NCI-H82 (cell line): Measurements from ENCODE around the gene GALR3.

Source experiments
- DNase-seq: peaks from one replicate; lab custom pipeline; 2025; lab: John Stamatoyannopoulos, UW

GALR3 gene

DNA sequence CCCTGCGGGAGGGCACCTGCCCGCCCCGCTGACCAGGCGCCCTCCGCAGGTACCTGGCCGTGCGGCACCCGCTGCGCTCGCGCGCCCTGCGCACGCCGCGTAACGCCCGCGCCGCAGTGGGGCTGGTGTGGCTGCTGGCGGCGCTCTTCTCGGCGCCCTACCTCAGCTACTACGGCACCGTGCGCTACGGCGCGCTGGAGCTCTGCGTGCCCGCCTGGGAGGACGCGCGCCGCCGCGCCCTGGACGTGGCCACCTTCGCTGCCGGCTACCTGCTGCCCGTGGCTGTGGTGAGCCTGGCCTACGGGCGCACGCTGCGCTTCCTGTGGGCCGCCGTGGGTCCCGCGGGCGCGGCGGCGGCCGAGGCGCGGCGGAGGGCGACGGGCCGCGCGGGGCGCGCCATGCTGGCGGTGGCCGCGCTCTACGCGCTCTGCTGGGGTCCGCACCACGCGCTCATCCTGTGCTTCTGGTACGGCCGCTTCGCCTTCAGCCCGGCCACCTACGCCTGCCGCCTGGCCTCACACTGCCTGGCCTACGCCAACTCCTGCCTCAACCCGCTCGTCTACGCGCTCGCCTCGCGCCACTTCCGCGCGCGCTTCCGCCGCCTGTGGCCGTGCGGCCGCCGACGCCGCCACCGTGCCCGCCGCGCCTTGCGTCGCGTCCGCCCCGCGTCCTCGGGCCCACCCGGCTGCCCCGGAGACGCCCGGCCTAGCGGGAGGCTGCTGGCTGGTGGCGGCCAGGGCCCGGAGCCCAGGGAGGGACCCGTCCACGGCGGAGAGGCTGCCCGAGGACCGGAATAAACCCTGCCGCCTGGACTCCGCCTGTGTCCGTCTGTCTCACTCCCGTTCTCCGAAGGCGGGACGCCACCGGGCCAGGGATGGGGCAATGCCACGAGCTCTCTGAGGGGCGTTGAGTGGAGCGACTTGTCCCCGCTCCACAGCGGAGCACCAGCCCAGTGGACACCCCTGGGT is 1.8 kb downstream of the GALR3 start:
- no peak for DNase-seq

DNA sequence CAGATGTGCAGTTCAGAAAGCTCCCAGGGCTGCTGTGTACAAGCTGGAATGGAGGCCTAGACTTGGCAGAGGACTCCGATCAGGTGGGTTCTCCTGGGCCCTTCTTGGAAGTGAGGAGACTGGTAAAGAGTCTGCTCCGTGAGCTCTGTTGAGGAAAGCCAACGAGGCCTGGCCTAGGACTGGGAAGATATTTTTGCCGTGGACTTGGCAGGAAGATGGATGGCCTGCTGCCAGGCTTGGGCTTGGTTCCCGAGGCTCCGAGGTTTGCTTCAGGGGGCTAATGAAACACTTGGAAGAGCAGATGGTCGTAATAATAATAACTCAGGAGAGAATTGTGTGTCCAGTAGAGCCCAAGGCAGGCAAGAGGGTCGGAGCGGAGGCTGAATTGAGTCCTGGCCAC is 3.9 kb downstream of the GALR3 start:
- DNase-seq: no peak

GRCh38 chr22:37830093-37830842 is 7.1 kb downstream of the GALR3 start:
- DNase-seq: no peak

DNA sequence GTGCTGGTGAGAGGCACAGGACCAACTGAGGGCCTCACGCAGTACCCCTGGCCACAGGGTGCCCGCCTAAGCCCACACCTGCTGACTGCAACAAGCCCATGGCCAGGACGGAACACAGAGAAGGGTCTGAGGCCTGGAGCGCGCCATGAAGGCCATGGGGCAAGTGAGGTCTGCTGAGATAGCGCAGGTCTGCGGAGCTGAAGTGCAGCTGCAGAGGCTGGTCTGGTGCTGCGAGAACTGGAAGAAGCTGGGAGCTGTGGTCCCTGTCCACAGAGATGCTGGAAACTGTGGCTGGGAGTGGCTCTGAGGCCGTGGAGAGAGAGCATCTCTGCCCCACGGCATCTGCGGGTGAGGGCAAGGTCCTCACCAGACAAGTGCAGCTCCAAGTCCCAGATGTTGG is 8.3 kb downstream of the GALR3 start:
- DNase-seq: no peak

- DNase-seq: no peak
Observed at GRCh38 chr22:37832022-37832857, 9.1 kb downstream of the GALR3 start.

DNA sequence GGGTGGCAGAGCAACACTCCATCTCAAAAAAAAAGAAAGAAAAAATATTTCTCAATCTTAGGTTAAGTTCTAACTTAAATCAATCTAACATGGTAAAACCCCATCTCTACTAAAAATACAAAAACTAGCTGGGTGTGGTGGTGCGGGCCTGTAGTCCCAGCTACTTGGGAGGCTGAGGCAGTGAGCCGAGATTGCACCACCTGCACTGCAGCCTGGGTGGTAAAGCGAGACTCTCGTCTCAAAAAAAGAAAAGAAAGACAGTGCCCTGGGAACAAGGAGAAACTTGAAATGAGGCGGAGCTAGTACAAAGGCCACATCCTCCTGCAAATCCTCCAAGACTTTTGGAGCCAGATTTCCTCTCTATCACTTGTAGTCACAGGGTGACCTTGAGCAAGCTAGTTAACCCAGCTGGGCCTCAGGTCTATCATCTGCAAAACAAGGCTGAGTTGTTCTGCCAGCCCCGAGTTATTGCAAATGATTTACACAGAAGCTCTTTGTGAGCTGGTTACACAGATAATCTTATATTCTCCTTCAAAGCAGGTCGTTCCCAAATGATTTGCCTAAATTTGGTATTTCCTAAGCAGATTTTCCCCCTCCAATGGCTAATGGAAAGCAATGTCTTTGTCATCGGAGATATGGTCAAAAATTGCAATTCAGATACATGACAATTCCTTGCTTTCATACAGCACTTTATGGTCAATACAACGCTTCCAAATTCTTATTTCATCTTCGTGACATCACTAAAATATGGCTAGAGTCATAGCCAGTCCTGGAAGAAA is 19.0 kb downstream of the GALR3 start:
- no peak for DNase-seq

DNA sequence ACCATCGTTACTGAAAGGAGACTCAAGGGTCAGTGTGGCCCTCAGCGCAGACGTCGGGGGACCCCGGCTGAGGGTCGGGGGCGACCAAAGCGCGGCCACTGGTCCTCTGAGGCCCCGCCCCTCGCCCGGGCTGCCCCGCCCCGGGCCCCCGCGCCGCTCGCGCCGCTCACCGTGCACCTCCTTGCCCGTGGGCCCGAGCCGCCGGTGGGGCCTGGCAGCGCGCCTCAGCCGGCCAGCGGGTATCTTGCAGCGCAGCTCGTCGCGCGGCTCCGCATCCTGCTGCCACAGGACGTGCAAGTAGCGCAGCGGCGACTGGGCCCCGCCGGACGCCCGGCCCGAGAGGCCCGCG is 20.5 kb downstream of the GALR3 start:
- peak; percentile 57 for DNase-seq

GRCh38 chr22:37844904-37845329 is 21.7 kb downstream of the GALR3 start:
- DNase-seq: no peak

GRCh38 chr22:37846433-37846832 is 23.3 kb downstream of the GALR3 start:
- no peak for DNase-seq

- peak; percentile 51 for DNase-seq
Observed at GRCh38 chr22:37848587-37849088, 25.5 kb downstream of the GALR3 start.

DNA sequence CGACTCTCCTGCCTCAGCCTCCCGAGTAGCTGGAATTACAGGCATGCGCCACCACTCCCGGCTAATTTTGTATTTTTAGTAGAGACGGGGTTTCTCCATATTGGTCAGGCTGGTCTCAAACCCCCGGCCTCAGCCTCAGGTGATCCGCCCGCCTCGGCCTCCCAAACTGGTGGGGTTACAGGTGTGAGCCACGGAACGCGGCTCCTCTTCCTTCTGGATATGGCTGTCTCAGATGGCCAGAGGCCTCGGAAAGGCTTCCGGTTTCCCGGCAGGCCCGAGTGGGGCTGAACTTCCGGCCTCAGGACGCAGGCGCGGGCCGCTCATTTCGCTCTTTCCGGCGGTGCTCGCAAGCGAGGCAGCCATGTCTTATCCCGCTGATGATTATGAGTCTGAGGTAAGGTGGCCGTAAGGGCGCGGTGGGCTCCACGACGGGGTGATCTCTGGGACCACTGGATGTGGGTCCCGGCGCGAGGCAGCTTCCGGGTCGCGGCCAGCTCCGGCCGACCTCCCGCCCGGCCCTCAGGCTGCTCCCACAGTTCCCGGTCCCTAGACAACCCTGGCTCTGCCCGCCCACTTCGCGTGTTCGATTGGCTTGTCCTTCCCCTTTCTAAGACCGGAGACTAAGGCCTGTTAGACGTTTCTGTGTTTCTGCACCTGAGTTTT is 26.0 kb downstream of the GALR3 start, which contains the start of gene EIF3L:
Gene EIF3L, plus strand, starts transcription at position 331 of the 663 bp plus-strand sequence. Its CDS starts 31 bp downstream, at position 362.
- peak; percentile 92 for DNase-seq

- DNase-seq: no peak
Observed at GRCh38 chr22:37850801-37851200, 27.6 kb downstream of the GALR3 start.

DNA sequence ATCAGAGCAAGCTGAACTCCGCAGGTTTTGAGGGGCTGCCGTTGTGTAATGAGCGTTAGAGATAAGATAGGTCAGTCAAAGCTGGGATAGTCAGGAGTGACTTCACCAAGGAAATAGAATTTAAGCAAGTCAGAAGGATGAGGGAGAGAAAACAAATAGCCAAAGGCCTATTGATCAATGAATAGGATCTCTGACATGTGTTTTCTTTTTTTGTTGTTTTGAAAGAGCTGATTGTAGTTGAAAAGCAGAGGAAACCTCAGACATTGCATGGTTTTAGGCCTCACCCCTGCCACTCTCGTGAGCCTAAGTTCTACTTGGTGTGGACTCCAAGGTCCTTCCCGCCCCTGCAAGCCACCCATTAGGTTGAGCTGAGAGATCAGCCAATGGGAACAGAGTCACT is 29.2 kb downstream of the GALR3 start:
- no peak for DNase-seq

DNA sequence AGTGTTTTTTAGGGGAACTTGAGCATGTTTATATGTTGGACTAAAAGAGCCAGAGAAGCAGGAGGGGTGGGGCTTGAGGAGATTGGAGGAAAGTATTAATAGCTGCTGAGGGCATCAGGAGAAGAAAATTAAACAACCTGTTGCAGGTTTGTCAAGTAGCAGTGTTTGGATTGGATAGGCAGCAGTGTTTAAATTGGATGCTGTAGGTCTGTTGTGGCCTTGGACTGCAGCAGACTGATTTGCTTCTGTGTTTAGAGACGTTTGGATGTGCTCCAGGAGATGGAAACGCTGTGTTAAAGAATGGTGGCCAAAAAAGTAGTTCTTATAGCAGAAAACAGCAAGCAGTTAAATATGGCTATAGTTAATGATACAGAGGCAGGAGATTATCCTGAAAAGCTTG is 31.8 kb downstream of the GALR3 start:
- no peak for DNase-seq

GRCh38 chr22:37855462-37855861 is 32.3 kb downstream of the GALR3 start:
- DNase-seq: no peak

GRCh38 chr22:37860796-37861421 is 37.7 kb downstream of the GALR3 start:
- DNase-seq: no peak

- DNase-seq: no peak
Observed at GRCh38 chr22:37862570-37863325, 39.6 kb downstream of the GALR3 start.

GRCh38 chr22:37865510-37865909 is 42.3 kb downstream of the GALR3 start:
- DNase-seq: peak; percentile 70

GRCh38 chr22:37870273-37870672 is 47.1 kb downstream of the GALR3 start:
- peak; percentile 21 for DNase-seq
